NOMO-1 treated with dmso at 0.1 percent for 144 hours (cell line): ENCODE results near the gene BRCA1.
"Not testable (repeated sequence)": the region's sequence is repeated elsewhere in the genome, so short reads cannot be mapped to it uniquely, and the experiment has no call there.

Experiments
- DNase-seq: peaks from one replicate; lab custom pipeline; 2025; ENCODE audit not compliant: unreplicated experiment; lab: John Stamatoyannopoulos, UW

BRCA1 gene

DNA sequence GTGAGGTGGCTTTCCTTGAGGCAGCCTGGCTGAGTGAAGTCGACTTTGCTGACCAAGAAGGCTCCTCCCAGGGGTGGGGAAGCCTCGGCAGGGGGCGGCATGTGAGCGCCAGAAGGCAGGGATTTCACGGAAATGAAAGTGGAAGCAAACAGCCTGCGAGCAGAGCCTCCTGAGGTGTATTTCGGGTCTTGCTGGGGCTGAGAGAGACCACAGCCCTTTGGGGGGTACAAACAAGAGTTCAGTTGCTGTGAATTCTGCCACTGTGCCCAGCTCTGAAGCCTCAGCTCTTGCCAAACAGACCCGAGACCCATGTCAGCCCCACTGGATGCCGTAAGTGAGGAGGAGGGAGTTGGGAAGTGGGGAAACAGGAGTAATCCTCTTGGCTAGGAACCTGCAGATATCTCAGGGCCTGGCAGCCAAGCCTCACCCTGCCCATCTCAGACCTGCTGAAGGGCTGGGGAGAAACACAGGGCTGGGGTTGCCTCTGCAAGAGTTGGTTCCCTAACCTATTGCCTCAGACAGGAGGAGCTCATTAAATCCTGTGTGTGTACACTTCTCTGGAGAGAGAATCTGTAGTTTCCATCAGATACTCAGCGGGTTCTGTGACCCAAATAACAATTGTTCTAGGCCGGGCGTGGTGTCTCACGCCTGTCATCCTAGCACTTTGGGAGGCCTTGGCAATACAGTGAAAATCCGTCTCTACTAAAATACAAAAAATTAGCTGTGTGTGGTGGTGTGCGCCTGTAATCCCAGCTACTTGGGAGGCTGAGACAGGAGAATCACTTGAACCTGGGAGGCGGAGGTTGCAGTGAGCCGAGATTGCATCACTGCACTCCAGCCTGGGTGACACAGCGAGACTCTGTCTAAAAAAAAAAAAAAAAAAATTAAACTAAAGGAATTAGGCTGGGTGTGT, 118.3 kb downstream of the BRCA1 start, which contains the start of gene IFI35:
IFI35 (plus strand) TSS at position 146 of the 913 bp plus-strand sequence; CDS start at position 310, 164 bp downstream.
- DNase-seq: peak; percentile 81

DNA sequence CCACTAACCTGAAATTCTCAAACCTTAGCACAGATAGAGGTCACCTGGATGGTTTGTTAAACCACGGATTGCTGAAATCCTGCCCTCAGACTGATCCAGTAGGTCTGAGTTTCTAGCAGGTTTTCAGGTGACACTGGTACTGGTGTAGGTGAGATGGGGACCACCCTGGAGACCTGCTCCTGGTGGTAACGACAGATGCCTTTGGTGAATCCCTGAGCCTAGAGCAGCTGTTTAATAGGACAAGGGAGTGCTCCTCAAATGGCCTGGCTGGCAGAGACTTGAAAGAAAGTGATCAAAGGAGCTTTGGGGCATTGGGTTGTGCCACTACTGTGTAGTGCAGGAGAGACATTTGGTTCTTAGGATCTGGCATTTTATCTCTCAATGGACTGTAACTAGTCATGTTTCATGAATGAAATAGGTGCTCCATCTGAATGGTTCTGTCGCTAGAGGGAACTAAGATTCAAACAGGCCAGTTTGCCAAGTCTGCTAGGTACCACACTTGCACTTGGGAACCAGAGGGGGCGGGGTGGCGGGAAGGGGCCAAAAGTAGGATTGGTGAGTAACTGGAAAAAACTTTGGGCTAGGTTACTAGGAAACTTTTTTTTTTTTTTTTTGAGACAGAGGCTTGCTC, 121.5 kb downstream of the BRCA1 start:
- DNase-seq: no peak

DNA sequence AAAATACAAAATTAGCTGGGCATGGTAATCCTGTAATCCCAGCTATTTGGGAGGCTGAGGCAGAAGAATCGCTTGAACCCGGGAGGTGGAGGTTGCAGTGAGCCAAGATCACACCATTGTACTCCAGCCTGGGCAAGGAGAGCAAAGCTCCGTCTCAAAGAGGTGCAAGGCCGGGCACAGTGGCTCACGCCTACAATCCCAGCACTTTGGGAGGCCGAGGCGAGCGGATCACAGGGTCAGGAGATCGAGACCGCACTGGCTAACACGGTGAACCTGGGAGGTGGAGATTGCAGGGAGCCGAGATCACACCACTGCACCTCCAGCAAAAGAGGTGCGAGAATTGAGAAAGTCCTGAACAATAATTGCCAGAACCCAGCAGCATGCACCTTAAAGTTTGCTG, 124.3 kb downstream of the BRCA1 start:
- not testable (repeated sequence) for DNase-seq

DNA sequence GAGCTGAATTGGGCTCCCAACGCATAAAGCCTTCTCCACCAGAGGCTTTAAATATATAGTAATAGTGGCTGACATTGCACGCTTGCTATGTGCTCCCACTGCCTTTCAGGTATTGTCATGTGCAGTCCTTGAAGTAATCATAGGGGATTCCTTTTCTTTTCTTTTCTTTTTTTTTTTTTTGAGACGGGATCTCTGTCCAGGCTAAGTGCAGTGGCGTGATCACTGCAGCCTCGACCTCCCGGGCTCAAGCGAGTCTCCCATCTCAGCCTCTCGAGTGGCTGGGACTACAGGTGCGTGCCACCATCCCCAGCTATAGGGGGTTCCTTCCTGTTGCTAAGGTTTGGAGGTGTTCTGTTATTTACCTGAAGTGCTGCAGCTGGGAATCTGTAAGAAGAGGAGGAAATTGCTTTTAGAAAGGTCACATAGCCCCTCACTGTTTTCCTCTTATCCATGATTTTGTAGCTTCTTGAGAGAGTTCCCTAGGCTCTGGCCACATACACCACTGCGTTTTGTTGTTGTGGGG, 126.1 kb downstream of the BRCA1 start:
- no peak for DNase-seq

DNA sequence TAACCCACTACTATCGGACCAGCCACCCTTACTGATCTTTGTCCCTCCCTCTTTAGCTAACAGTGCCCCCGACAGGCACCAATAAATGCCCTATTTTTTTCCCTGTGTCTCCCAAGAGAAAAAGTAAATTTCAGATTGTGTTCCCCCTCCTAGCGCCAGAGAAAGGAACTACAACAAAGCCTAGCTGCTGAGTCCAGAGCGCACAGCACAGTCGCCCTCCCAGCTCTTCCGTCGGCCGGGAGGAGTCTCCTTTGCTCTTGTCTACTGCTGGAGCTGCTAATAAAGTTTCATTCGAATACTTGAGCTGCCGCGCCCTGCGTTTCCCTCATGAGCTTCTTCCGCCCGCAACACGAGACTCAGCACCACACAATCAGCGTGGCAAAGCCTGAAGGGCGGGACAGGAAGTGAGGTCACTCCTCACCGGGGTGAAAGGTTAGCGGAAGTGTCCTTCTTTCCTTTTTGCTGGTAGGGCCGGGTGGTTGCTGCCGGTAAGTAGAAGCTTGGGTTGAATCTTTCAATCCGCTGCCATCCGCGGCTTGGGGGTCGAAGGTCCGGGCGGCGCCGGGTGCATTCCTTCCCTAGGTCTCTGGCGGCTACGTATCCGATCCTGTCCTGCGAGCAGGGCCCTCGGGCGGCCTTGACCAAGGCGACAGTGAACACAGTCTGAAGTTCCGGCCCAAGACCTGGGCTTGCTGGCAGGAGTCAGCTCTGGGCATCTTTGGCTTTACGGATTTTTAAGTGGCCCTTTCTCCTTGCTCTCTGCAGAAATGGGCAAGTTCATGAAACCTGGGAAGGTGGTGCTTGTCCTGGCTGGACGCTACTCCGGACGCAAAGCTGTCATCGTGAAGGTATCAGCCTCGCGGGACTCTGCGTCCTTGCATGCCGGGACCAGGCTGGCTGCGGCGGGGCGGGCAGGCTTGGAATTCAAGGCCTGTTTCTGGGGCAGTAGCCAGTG, 126.9 kb downstream of the BRCA1 start, which contains the start of gene RPL27:
RPL27 (plus strand) TSS at position 436 of the 955 bp plus-strand sequence; CDS start at position 768, 332 bp downstream.
- peak; percentile 99 for DNase-seq

DNA sequence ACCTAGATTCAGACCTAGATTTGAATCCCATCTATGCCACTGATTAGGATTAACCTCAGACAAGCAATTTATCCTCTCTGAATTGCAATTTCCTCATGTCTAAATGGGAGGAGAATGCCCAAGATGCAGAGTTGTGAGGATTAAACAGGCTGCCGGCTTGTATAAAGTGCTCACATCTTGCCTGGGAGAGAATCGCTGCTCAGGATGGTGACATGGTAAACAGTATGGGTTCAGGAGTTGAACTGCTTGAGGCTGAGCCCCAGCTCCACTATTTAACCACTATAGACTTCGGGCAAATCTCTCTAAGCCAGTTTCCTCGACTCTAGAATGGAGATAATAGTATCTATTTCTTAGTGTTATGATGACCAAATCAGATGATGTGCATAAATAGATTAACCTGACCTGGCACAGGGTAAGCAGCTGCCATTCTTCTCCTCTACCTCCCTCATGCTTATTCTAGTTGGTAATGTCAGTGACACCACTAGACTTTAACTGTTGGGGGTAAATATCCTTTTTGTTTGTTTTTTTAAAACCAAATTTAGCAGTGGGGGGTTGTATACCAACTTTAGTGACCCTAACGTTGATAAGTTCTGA, 127.7 kb downstream of the BRCA1 start:
- DNase-seq: no peak
